ENCODE results near the gene UBA52.

- TF ChIP-seq CTCF (IDR thresholded peaks at IDR 0.05; ENCODE audit: insufficient read depth, low read length, poor library complexity, severe bottlenecking) (no peak), EZH2phosphoT487 (conservative IDR thresholded peaks at IDR 0.05; ENCODE audit: low read length) (no peak; the same call in 1 of the 2 replicates)
These were observed 39.8 kb downstream of the UBA52 start for GRCh38 chr19:18611327-18612050.
